Measurements from ENCODE around the gene CFAP92. TPM values are rescaled to one million over a fixed set of nuclear protein-coding genes. Genes with fewer than 3 reads are reported as not detected.

CFAP92 gene
- total RNA-seq, 1 experiment from 2014 or later: 0.92 TPM

- Histone ChIP-seq H2BK20ac (ENCODE audit: low read depth, low read length, poor library complexity, severe bottlenecking) (no peak overlapping the region), H4K5ac (ENCODE audit: insufficient read length, low read depth, low read length) (no peak overlapping the region), H4K20me1 (ENCODE audit: control insufficient read depth, insufficient read depth, insufficient read length) (no peaks in the 10 kb centered on the region), H2BK12ac (ENCODE audit: insufficient read length, low read depth, low read length) (no peak overlapping the region), H2BK120ac (ENCODE audit: low read depth, low read length, poor library complexity, severe bottlenecking) (no peak overlapping the region), H3K56ac (ENCODE audit: insufficient read length, low read depth, low read length) (no peak overlapping the region), H3T11ph (ENCODE audit: low read length) (no peak overlapping the region), H3K9me3 (ENCODE audit: control insufficient read depth, low read depth, low read length) (no peaks in the 10 kb centered on the region), H2BK15ac (ENCODE audit: low read depth, low read length) (no peak overlapping the region), H3K4ac (ENCODE audit: low read depth, low read length) (no peak overlapping the region), H3K27me3 (ENCODE audit: insufficient read depth, low read length) (no peaks in the 10 kb centered on the region; the same call in 1 of the 2 replicates), H3K14ac (ENCODE audit: insufficient read depth, low read length) (no peak overlapping the region), H3K18ac (ENCODE audit: insufficient read length, low read depth, low read length) (no peak overlapping the region), H3K79me2 (ENCODE audit: insufficient read depth, low read length) (no peaks in the 10 kb centered on the region), H3K4me1 (ENCODE audit: insufficient read depth, low read length) (no peaks in the 10 kb centered on the region), H3K4me2 (ENCODE audit: insufficient read depth, insufficient read length, low read length) (no peak overlapping the region), H3K9ac (ENCODE audit: extremely low read depth, insufficient read length, low read length) (no peak overlapping the region), H2AFZ (ENCODE audit: low read length) (no peak overlapping the region), H3K23me2 (ENCODE audit: insufficient read length, low read depth, low read length, poor library complexity, severe bottlenecking) (no peaks in the 10 kb centered on the region), H2BK5ac (ENCODE audit: insufficient read length, low read length) (no peak overlapping the region), H2AK5ac (ENCODE audit: insufficient read length, low read length) (no peak overlapping the region), H4K91ac (ENCODE audit: insufficient read length, low read depth, low read length) (no peak overlapping the region), H3K27ac (ENCODE audit: insufficient read length, low read depth, low read length) (no peak overlapping the region), H3K23ac (ENCODE audit: insufficient read length, low read depth, low read length) (no peak overlapping the region), H4K8ac (replicated peaks; ENCODE audit: insufficient read length, low read depth, low read length) (no peak overlapping the region), H3K79me1 (ENCODE audit: insufficient read depth, low read depth, low read length, poor library complexity, severe bottlenecking) (no peaks in the 10 kb centered on the region)
- peaks cover 10% of the 10 kb centered on the region for H3K27me3 Mint-ChIP-seq (ENCODE audit: low read depth)
- no CpG with 5 or more reads among the region's 1 CpG for WGBS (ENCODE audit: extremely low coverage, insufficient read length, low lambda C conversion rate)
- no peaks in the 10 kb centered on the region for H3K9me3 Mint-ChIP-seq
- no peaks in the 10 kb centered on the region for H3K4me1 Mint-ChIP-seq
- no peak for TF ChIP-seq CTCF (conservative IDR thresholded peaks at IDR 0.05)
- H3K4me3 Mint-ChIP-seq: no peak overlapping the region
- no peaks in the 10 kb centered on the region for H3K36me3 Mint-ChIP-seq (ENCODE audit: insufficient read depth in 1 of 3, low read depth in 3 of 3)
- H3K27ac Mint-ChIP-seq: no peak overlapping the region
- DNase-seq: no peak
Observed at GRCh38 chr3:128970740-128971047, 23.2 kb downstream of the CFAP92 start.
